Ramos (cell line): ENCODE data around the gene TSPYL2.

Source experiments
- in situ Hi-C: fragments of 300-500 bp; cut with MboI; formaldehyde crosslinking; loops from one replicate; pipeline ENCODE4 v1.14.3; 2022; ENCODE audit warnings: low sequenced_read_pairs; ENCODE audit not compliant: unreplicated experiment

Gene TSPYL2

DNA sequence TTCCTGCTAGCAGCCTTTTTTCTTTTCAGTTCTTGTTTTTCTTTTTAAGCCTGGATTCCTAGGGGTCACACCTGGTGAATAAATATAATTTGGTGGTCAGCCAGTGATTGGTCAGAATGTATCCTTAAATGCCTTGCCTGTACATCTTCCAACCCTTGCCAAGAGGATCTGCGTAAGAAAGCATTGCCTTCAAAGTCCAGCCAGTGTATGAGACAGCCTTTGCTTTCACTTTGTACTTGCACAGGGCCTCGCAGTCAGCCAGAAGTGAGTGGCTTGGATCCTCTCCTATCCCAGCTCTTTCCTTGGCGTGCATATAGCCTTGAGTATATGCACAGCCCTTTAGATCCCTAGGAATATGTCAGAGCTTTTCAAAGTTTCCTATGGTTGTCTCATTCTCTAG lies 33.9 kb downstream of the TSPYL2 start:
- in situ Hi-C loops: no loop called here

DNA sequence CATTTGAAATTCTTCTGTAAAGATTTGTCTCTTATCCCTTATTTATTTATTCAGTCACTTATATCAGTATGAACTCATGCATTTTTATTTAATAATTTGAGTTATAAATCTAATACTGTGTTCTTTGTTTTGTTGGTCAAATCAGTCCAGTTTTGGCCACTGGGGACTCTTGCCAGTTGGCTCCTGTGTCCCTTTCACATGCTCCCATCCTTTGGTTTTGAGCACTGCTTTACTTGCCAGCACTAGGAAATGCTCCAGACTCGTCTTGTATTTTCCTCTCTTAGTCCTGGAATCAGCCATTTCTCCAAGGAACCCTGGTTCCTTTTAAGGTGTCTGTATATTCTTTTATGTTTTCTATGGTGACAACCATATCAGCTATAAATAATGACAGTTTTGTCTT lies 39.8 kb downstream of the TSPYL2 start:
- in situ Hi-C loops: no loop called here

DNA sequence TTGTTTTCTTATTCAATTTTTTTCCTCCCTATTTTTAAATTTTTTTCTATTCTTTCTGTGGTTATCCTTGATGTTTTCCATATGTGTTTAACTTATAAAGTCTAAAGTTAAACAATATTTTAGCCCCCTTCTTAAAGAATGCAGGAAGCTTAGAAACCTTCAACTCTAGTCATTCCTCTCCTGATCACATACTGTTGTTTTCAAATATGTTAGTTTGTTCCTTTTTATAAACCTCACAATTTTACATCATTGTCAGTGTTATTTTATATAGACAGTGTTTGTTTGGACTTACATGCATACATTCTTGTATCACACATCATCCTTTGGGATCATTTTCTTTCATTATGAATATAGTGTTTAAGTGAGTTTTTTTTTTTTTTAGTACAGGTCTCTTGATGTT lies 43.3 kb downstream of the TSPYL2 start:
- in situ Hi-C loops: no loop called here

DNA sequence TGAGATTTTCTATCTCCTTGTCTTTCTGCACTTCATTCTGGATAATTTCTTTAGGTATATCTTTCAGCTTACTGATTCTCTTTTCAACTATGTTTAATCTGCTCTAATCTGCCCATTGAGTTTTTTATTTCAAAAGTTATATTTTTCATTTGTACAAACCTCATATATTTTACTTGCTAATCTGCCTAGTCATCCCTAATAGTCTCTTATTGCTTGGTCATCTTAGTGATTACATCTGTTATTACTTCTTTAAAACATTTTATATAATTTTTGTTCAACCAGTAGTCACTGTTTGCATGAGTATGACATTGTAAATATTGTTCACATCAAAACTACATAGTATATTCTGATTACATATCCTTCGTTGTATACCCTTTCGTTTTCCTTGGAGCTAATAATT lies 44.2 kb downstream of the TSPYL2 start:
- in situ Hi-C loops: no loop called here

DNA sequence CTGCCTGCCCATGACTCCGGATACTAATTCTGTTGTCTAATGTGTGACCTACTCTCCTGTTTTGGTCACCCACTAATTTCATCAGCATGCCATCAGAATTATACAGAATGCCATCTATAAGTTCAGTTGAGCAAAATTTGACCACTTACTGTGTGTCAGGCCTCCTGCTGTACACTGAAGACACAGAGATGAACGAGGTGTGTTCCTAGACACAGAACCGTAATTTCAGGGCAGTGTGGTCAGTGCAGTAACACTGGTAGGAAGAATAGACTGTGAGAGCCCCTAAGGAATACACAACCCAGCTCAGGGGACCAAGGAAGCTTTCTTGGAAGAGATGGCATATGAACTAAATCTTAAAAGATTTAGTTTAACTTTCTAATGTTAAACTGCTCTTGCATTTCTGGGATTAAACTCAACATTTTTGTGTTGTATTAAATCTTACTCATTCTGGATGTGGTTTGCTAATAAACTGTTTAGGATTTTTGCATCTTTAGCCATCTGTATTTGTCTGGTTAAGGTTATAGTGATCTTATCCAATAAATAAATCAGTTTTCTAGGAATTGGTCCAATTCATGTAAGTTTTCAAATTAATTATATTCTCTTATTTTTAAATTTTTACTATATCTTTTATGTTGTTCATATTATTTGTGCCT lies 46.1 kb downstream of the TSPYL2 start:
- in situ Hi-C loops: no loop called here

DNA sequence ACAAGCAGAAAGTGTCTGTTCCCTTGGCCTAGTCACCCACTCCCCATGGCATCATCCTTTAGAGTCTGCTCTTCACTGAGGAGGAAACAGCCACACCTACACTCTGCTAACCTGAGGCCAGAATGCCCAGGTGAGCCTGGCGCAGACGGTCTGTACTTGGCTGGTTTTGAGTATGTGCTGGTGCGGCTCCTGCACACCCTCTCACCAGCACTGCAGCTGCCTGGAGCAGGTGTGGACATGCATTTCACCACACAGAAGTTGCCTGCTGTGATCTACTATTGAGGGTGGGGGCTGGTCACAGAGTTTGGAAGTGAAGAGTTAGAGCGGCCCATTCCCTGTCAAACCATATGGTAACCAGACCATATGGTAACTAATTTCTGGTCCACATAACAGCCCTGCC lies 51.2 kb downstream of the TSPYL2 start:
- in situ Hi-C loops: no loop called here

DNA sequence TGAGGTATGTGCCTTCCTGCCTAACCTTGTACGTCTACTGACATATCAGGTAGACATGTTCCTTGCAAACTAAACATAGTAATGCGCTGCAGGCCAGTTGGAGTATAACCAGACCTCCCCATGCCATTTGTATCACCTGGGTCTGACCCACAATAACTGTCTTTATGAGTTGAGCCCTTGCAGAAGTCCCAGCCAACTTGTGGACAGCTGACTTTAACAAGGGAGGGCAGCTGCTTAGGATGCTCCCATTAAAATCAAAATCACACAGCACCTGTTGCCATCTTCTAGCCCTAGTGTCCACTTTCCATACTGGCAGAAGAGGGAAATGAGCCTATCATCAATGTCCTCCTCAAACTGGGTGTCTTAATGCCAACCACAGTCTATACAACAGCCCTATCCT lies 53.4 kb downstream of the TSPYL2 start:
- in situ Hi-C loops: no loop called here
